HG03280 (cell line): Measurements from ENCODE around the gene FBRSL1.

ENCODE experiments used
- ATAC-seq: cut with Tn5 transposase; IDR thresholded peaks from one replicate; pipeline ENCODE4 v1.9.1; 2021; ENCODE audit warnings: mild to moderate bottlenecking, moderate library complexity; ENCODE audit not compliant: unreplicated experiment

The FBRSL1 gene

DNA sequence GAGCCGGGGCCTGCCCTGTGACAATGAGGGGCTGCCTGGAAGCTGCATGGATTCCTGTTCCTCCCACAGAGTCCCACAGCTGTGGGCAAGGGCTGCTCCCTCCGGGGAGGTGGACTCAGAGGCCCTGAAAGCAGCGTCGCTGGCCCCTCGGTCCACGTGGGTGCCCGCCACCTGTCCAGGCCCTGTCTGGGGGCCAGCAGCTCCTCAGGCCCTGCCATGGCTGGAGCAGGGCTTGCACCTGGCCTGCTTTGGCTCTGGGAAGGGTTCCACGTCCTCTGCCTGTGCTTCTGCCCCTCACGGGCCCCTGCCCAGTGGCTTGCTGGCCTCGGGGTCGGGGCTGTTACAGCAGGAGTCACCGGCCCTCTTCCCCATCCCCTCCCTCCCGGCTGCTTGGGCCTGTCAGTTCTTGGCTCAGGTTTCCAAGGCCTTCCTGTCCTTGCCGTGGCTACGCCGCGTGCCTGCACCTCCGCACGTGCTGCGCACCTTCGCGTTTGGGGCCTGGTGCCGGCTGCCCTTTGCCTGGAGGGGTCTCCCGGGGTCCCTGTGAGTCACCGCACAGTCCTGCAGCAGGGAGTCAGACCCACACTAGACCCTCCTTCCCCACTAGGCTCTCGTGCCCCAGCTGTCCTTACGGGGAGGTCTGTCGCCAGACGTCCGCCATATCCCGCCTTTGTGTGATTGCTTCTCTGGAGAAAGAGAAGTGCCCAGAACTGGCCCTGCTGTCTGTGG, 5.8 kb downstream of the FBRSL1 start:
- no peak for ATAC-seq

DNA sequence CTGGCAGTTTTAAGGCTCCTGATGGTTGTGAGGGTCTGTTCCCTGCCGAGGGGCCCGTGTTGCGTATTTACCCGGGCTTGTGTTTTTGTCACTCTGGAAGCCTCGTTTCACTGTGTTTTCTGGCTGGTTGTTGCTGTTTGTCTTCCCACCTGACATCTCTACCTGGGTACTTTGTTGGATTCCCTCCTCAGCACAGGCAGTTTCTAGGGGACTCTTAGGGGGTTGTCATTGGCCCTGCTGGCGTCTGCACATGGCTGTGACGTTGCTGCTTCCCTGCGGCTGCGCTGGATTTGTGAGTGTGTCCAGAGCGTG, 6.4 kb downstream of the FBRSL1 start:
- no peak for ATAC-seq

DNA sequence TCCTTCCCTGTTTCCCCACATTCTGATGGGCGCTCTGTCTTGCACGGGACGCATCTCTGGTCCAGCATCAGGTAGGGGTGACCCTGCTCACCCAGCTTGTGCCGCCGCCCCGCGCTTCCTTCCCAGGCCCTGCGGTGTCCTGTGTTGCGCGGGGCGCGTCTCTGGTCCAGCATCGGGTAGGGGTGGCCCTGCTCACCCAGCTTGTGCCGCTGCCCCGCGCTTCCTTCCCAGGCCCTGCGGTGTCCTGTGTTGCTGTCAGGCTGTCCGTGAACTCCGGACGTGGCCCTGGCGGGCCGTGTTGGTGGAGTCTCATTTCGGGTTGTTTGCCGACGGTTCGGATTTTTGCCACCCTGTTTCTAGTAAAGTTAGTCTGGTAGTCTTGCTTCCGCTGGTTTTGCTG, 6.8 kb downstream of the FBRSL1 start:
- ATAC-seq, result no peak

DNA sequence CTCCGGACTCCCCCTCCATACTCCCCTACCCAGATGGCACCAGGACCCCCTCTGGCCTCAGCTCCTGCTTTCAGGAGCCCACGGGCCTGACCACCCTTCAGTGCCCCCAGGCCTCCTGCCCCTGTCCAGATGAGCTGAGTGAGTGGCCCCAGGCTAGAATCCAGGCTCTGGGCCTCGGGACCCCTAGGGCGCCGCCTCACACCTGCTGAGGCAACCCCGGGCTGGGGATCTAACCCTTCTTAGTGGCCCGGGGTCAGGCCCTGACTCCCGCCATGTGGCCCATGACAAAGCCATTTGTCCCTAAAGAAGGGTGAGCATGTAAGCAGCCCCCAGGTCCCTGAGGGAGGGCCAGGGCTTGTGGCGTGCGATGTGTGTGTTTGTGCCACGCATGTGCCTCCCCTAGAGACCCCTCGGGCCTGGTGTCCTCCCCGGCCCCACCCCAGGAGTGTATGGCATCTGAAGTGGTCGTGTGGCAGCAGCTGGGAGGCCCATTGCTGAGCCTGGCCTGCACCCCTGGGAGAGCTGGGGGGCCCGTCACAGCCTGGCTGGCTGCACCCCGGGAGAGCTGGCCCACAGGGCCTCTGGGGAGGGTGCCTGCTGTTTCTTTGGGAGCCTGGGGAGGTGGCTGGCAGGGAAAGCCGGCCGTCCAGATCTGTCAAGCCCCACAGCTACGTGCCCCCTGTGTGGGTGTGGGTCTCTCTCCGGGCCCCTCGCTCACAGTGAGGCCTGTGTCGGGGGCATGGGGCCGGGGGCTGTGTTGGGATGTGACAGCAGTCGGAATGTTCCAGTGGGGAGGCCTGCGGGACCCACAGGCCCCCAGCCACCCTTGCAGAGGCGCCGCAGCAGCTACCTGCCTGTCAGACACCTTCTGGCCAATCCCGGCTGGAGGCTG, 7.8 kb downstream of the FBRSL1 start:
- no peak for ATAC-seq

DNA sequence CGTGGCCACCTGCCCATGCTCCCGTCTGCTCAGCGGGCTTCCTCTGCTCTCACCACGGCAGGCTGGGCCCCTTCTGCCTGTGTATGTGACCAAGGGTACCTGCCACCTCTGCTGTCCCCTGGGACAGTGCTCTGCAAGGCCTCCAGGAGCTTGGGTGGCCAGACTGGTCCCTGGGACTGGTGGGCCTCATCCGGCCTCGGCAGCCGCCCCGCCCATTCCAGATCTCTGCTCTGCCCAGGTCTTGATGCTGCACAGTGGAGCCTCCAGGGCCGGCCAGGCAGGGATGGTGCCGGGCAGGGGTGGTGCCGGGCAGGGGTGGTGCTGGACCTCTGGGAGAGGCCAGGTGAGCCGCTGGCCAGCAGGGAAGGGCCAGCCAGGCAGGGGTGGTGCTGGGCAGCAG, 9.0 kb downstream of the FBRSL1 start:
- ATAC-seq, result no peak

DNA sequence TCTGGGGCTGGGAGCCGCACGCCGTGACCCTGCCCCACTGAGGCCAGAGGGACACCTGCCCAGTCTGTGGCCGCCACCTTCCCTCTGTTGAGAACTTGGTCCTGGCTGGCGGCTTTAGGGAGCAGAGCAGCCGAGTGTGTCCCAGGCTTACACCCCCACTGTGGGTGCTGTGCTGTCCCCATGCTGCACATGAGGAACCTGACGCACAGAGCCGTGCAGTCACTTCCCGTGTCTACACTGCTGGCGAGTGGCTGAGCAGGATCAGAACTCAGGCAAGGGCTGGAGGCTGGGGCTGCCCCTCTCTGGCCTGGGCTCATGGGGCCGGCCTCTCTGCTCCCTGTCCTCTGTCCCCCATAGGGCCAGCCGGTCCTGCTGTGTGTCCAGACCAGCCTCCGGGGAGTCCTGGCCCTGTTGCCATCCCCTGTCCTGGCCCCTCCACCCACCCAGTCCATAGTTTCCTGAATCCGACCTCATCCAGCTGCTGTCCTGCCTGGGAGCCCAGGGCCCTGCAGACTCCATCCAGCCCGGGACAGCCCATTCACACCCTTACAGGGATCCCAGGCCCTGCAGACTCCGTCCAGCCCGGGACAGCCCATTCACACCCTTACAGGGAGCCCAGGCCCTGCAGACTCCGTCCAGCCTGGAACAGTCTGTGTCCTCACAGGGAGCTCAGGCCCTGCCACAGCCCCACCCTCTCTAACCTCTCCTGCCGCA, 10.3 kb downstream of the FBRSL1 start:
- no peak for ATAC-seq

DNA sequence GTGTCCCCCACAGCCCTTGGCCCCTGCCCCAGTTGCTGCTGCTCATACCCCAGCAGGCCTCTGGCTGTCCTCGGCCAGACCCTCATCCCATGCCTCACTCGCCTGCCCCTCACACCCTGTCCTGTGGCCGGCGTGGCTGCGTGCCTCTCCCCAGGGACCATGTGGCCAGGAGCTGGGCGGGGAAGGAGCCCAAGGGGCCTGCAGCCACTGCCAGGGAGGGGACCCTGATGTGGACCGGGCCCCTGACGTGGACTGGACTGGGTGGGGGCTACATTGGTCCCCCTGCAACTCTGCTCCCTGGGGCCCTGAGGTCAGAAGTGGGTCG, 10.9 kb downstream of the FBRSL1 start:
- ATAC-seq, result no peak

DNA sequence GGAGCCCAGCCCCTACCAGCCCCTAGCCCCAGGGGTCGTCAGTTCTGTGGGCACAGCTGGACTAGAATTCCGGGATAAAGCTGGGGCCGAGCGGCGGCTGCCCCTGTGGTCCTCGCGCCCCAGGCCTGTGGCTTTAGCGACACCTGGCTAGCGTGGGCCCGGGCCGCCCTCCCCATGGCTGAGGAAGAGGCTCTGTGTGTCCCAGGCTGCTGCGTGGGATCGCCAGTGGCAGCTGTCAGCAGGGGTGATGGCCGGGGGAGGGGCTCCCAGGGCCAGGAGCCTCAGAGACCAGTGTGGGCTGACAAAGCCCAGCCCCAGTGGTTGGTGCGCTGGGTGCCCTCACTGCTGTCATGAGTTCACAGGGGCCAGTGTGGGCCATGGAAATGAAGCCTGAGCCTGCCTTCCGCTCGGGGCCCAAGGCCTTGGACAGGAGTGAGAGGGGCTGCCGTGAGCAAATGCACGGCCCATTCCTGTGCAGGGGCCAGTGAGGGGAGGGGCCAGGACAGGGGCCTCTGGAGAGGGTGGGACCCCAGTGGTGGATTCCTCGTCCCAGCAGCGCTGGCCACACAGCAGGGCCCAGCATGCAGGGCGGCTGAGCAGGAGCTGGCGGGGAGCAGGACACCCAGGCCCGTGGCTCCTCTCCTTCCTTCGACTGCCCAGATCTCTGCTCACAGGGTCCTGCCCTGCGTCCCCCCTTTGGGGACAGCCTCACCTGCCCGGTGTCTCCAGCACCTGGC, 11.4 kb downstream of the FBRSL1 start:
- ATAC-seq, result no peak

DNA sequence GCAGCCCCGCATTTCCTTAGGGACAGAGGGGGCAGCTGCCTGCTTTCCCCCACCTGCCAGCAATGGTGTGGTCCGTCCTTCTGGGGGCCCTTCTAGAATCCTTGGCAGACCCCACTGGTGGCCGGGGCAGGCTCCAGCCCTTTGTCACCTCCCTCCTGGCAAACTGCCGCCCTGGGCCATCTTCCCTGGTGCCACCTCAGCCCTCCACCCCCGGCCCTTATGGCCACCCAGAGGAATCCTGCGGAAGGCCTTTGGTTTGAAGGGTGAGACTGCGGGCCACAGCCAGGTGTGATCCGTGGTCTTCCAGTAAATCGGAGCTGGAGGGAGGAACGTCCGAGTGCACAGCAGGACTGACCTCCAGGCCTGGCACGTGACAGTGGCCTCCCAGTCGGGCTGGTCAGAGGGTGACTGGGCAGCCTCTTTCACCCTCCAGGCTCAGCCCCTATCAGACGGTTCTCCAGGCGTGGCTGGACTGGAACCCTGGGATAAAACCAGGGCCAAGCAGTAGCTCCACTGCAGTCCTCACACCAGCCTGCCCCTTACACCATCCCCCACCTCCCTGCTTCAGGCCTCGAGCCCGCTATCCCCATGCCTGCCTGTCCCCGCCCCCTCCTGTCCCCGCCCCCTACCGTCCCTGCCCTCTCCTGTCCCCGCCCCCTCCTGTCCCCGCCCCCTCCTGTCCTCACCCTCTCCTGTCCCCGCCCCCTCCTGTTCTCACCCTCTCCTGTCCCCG, 12.4 kb downstream of the FBRSL1 start:
- ATAC-seq, result no peak

DNA sequence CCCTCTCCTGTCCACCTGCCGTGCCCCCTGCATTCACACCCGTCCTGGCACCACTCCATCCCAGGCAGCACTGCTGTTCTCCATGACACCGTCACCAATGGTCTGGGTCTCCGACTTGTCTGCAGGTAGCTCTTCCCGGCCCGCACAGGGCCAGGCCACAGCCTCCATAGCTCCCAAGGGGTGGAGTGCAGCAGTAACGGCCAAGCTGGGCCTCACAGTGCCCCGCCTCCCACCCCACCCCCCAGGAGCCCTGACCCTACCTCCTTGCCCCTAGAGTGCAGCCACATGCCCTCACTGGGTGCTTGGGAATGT, 12.9 kb downstream of the FBRSL1 start:
- no peak for ATAC-seq

DNA sequence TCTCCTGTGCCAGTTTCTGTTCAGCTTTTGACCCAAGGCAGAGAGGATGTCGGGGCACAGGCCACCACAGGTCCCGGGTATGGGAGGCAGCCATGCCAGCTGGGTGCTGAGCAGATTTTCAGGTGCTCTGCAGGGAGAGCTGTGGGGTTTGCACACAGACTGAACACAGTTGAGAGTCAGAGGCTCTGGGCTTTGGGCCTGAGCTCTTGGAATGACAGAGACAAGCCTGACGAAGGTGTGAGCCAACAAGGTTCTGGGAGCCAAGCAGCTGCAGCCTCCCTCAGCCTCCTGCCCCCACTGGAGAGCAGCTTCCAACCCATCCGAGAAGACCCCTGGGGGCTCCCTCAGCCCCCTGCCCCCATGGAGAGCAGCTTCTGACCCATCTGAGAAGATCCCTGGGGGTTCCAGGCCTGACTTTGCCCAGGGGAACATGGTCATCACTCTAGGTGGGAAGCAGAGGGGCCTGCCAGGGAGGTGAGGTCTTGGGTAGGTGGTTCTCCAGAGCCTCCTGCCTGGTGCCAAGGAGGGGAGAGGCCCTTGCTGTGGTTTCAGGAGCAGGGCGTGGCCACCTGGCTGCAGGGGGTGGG, 13.8 kb downstream of the FBRSL1 start:
- no peak for ATAC-seq

DNA sequence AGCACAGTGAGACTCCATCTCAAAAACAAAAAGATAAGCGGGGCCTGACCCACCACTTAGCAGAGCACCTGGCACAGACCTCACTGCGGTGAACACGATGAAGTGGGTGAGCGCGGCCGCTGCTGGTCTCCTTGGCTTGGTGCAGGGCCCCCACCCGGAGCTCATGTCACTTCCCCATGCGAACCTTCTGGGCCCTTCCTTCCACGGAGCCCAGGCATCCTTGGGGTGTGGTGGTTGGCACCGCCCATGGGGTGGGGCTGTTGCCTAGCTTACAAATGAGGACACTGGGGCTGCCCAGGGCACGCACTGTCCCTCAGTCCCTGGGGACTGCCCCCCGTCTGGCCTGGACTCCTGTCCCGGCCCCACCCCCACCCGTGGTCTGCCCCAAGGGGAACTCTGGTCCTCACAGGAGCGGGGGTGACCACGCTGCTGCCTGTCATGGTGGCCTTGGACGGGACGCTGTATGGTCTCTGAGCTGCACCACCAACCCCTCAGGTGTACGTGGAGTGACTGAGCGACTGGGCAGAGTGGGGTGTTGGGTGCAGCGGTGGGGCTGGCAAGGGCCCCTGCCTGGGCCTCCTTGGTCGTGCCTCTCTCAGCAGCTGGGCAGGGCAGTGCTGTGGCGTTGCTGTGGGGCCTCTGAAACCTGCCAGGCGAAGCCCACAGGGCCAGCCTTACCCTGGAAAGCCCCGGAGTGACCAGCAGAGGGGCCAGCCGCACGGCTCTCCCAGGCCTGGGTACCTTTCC, 15.3 kb downstream of the FBRSL1 start:
- no peak for ATAC-seq

DNA sequence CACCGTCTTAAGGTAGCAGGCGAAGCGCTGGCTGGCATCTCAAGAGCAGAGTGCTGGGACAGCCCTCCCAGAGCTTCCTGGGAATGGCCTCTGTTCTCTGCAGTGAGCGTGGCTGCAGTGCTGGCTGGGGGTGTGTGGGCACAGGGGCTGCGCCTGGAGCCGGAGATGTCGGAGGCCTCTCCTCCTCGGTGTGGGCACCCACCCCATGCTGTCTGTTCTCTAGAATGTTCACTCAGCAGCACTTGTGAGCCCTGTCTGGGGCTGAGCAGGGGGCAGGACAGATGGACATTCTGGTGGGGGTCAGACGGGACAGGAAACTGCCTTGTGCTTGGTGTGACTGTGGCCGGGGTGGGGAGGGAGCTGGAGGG, 15.9 kb downstream of the FBRSL1 start:
- ATAC-seq, result no peak

DNA sequence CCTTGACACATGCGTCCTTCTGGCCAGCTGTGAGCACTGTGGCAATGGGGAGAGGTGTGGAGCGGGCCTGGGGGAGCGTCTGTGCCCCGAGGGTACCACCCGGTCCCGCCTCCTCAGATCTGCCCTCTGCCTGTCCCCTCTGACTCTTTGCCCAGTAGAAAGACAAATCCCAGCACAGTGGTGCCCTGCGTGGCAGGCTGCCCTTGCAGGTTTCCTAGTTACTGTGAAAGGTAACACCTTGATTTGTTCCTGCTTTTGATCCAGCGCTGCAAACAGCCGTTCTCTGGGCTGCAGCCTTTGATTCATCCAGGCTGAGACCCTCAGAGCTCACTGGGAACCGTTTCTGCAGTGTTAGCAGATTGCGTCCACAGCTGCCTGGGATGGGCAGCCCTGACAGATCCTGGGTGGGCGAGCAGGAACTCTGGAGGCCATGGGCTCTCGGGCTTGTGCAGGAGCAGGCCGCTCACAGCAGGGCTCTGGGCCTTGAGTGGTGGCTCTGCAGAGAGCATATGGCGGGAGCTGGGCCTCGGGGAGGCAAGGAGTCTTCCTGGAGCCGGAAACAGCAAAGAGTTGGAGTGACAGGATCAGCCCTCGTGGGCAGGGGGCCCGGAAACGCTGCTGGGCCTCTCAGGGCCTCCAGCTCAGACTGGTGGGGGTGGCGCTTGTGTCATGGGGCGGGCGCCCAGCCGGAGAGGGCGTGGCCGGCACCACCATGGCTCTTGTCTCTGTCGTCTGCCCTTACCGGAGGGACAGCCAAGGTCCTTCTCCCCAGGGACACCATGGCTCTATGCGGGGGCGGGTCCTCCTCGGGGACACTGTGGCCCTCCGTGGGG, 16.6 kb downstream of the FBRSL1 start:
- no peak for ATAC-seq

DNA sequence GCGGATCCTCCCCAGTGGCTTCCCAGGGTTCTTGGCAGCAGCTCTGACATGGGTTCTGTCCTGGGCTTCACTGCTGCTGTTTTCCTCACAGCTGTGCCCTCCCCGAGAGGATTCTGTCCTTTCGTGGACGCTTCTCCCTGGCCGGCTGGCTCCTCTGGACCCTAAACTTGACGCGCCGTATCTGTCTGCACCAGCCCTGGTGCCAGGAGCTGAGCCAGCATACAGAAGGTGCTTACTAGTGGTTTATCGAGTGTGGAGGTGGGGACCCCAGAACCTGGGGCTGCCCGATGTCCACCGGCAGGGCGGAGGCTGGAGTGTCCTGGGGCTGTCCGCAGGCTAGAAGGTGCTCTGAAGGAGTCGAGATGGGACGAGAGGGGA, 17.2 kb downstream of the FBRSL1 start:
- ATAC-seq, result no peak

DNA sequence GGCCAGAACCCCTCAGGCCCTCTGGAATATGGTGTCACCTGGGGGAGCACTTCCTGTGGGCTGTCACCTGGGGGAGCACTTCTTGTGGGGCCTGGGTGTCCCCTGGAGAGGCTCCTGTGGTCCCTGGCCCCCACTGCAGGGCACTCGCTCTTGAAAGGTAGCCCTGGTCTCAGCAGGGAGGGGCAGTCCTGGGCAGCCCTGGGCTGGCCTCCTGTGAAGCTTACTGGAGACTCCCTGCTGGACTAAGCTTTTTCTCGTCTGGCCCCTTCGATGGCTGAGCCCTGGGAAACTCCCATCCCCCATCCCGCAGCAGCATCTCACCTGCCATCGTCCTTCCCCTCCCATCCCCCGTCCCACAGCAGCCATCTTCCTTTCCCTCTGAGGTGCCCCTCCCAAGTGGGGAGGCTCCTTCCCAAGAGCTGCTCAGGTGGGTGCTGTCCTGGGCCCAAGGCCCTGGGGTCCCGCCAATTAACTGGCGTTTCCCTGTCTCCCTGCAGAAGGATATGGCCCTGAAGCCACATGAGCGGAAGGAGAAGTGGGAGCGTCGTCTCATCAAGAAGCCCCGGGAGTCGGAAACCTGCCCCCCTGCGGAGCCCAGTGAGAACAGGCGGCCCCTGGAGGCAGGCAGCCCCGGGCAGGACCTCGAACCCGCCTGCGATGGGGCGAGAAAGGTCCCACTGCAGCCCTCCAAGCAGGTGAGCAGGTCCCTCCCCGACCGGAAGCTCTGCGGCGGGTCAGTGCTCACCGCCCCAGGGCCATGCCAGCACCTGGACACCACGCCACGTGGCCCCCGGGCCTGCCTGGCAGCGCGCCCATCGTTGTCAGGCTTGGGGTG, 17.9 kb downstream of the FBRSL1 start:
- no peak for ATAC-seq

DNA sequence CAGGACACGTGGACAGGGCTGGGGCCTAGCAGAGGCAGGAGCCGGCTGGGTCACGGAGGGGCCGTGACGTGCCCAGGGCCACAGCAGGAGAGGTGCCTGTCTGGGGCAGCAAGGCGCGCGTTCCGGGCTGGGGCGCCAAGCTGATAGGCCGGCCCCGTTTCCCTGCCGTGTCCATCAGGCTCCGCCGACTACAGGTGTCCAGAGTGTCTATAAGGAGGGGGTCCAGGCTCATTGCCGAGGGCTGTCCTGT, 18.5 kb downstream of the FBRSL1 start:
- no peak for ATAC-seq
